ENCODE data around the gene CPM.

DNA sequence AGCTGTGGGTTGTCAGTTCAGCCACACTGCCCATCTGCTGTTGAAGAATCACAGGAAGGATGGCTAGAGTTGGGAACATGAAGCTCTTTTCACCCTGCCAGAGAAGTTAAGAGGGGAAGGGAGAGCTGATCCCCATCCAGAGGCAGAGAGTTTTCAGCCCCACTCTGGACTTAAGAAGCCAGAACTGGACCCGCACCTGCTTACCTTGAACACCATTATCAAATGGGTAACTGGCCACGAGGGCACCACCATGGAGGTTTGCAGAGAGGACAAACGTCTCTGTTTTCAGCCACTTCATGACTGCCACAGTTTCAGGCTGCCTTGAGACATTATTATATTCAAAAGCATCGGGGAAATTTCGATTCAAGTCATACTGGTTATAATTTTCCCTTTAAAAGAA is 63.0 kb downstream of the CPM start:
- TF ChIP-seq, protein P1, sequence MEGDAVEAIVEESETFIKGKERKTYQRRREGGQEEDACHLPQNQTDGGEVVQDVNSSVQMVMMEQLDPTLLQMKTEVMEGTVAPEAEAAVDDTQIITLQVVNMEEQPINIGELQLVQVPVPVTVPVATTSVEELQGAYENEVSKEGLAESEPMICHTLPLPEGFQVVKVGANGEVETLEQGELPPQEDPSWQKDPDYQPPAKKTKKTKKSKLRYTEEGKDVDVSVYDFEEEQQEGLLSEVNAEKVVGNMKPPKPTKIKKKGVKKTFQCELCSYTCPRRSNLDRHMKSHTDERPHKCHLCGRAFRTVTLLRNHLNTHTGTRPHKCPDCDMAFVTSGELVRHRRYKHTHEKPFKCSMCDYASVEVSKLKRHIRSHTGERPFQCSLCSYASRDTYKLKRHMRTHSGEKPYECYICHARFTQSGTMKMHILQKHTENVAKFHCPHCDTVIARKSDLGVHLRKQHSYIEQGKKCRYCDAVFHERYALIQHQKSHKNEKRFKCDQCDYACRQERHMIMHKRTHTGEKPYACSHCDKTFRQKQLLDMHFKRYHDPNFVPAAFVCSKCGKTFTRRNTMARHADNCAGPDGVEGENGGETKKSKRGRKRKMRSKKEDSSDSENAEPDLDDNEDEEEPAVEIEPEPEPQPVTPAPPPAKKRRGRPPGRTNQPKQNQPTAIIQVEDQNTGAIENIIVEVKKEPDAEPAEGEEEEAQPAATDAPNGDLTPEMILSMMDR (IDR thresholded peaks at IDR 0.05; ENCODE audit: low read length), result no peak
- no peak for TF ChIP-seq EZH2phosphoT487 (IDR thresholded peaks at IDR 0.05; ENCODE audit: low read length)

All from MM.1S (cell line).